ENCODE measurements around the gene C3orf20.

The C3orf20 gene

GRCh38 chr3:14674841-14675240, at the start of gene C3orf20:
Gene C3orf20, plus strand, starts transcription at chr3:14675141. Its CDS starts 7,573 bp downstream, at chr3:14682714.
- no peak within 1 kb of the TSS for H3K27ac ChIP-seq (ENCODE audit: low read length)
- H3K36me3 ChIP-seq (ENCODE audit: control insufficient read depth in 2 of 2, insufficient read depth in 2 of 2, low read length in 2 of 2) = peaks cover 25 to 29% of the 10 kb centered on the region in 2 donors
- no peak within 1 kb of the TSS for H3K4me3 ChIP-seq (ENCODE audit: low read length in 2 of 2)
- no peaks in the 10 kb centered on the region for H3K9me3 ChIP-seq (ENCODE audit: control insufficient read depth in 2 of 2, low read length in 2 of 2)
- no peaks in the 10 kb centered on the region for H3K27me3 ChIP-seq (ENCODE audit: control insufficient read depth in 1 of 2, insufficient read depth in 2 of 2, low read length in 2 of 2)
- H3K9ac ChIP-seq (ENCODE audit: low read length in 2 of 2) = no peak within 1 kb of the TSS
- H3K4me1 ChIP-seq (ENCODE audit: control insufficient read depth, insufficient read depth, low read length) = peaks cover 2% of the 10 kb centered on the region

DNA sequence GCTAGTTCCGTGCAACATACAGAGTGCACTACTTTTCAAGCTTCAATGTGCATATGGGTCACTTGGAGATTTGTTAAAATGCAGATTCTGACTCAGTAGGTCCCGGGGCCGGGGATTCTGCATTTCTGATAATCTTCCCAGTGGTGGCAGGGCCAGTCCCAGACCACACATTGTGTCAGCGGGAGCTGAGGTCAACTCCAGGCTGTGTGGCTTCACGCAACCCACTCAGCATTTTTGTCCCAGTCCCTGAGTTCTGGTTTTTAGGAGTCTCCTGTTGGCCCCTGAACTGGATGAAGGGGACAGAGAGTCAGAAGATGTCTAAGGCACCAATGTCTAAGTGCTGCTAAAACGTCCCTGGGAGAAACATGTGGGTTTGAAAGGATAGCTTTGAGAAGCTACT, 49.5 kb upstream of the C3orf20 start:
- Histone ChIP-seq H3K9ac (ENCODE audit: low read length in 2 of 2) (no peak overlapping the region), H3K27ac (ENCODE audit: low read length) (no peak overlapping the region), H3K4me1 (ENCODE audit: control insufficient read depth, insufficient read depth, low read length) (no peaks in the 10 kb centered on the region), H3K27me3 (ENCODE audit: control insufficient read depth in 1 of 2, insufficient read depth in 2 of 2, low read length in 2 of 2) (peaks cover 4 to 7% of the 10 kb centered on the region in 2 donors), H3K36me3 (ENCODE audit: control insufficient read depth in 2 of 2, insufficient read depth in 2 of 2, low read length in 2 of 2) (no peaks in the 10 kb centered on the region), H3K4me3 (ENCODE audit: low read length in 2 of 2) (no peak overlapping the region), H3K9me3 (ENCODE audit: control insufficient read depth in 2 of 2, low read length in 2 of 2) (peaks cover 0 to 8% of the 10 kb centered on the region in 2 donors)

GRCh38 chr3:14627815-14628214, 47.1 kb upstream of the C3orf20 start:
- peaks cover 4 to 7% of the 10 kb centered on the region in 2 donors for H3K27me3 ChIP-seq (ENCODE audit: control insufficient read depth in 1 of 2, insufficient read depth in 2 of 2, low read length in 2 of 2)
- peaks cover 0 to 8% of the 10 kb centered on the region in 2 donors for H3K9me3 ChIP-seq (ENCODE audit: control insufficient read depth in 2 of 2, low read length in 2 of 2)

GRCh38 chr3:14628406-14628805, 46.5 kb upstream of the C3orf20 start:
- no peak overlapping the region for H3K4me3 ChIP-seq (ENCODE audit: low read length in 2 of 2)
- no peaks in the 10 kb centered on the region for H3K4me1 ChIP-seq (ENCODE audit: control insufficient read depth, insufficient read depth, low read length)

More at GRCh38 chr3:14627815-14628214, 47.1 kb upstream of the C3orf20 start:
- no peaks in the 10 kb centered on the region for H3K4me1 ChIP-seq (ENCODE audit: control insufficient read depth, insufficient read depth, low read length)
- no peak overlapping the region for H3K27ac ChIP-seq (ENCODE audit: low read length)
- H3K9ac ChIP-seq (ENCODE audit: low read length in 2 of 2) = no peak overlapping the region
- H3K36me3 ChIP-seq (ENCODE audit: control insufficient read depth in 2 of 2, insufficient read depth in 2 of 2, low read length in 2 of 2) = no peaks in the 10 kb centered on the region
- no peak overlapping the region for H3K4me3 ChIP-seq (ENCODE audit: low read length in 2 of 2)

GRCh38 chr3:14630404-14631100, 44.4 kb upstream of the C3orf20 start:
- Histone ChIP-seq H3K9ac (ENCODE audit: low read length in 2 of 2) (no peak overlapping the region), H3K4me3 (ENCODE audit: low read length in 2 of 2) (no peak overlapping the region), H3K4me1 (ENCODE audit: control insufficient read depth, insufficient read depth, low read length) (no peaks in the 10 kb centered on the region), H3K9me3 (ENCODE audit: control insufficient read depth in 2 of 2, low read length in 2 of 2) (peaks cover 0 to 8% of the 10 kb centered on the region in 2 donors), H3K27ac (ENCODE audit: low read length) (no peak overlapping the region), H3K36me3 (ENCODE audit: control insufficient read depth in 2 of 2, insufficient read depth in 2 of 2, low read length in 2 of 2) (no peaks in the 10 kb centered on the region), H3K27me3 (ENCODE audit: control insufficient read depth in 1 of 2, insufficient read depth in 2 of 2, low read length in 2 of 2) (peaks cover 4 to 11% of the 10 kb centered on the region in 2 donors)

More at GRCh38 chr3:14628406-14628805, 46.5 kb upstream of the C3orf20 start:
- Histone ChIP-seq H3K9ac (ENCODE audit: low read length in 2 of 2) (no peak overlapping the region), H3K36me3 (ENCODE audit: control insufficient read depth in 2 of 2, insufficient read depth in 2 of 2, low read length in 2 of 2) (no peaks in the 10 kb centered on the region), H3K27ac (ENCODE audit: low read length) (no peak overlapping the region), H3K27me3 (ENCODE audit: control insufficient read depth in 1 of 2, insufficient read depth in 2 of 2, low read length in 2 of 2) (peaks cover 4 to 7% of the 10 kb centered on the region in 2 donors), H3K9me3 (ENCODE audit: control insufficient read depth in 2 of 2, low read length in 2 of 2) (peaks cover 0 to 8% of the 10 kb centered on the region in 2 donors)

DNA sequence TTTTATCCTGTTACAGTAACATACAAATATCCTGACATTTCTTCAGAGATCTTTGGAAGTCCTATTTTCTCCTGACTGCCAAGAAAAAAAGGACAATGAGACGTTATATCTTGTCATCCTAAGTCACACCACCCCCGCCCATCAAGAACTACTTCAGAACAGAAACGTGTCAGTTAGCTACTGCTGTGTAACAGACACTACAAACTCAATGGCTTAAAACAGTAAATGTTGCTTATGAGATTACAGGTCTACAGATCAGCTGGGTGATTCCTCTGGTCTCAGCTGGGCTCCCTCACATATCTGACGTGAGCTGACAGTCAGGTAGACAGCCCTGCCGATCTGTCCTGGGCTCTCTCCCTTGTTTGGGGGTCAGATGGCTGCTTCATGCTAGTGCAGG, 43.8 kb upstream of the C3orf20 start:
- no peak overlapping the region for H3K4me3 ChIP-seq (ENCODE audit: low read length in 2 of 2)
- no peaks in the 10 kb centered on the region for H3K4me1 ChIP-seq (ENCODE audit: control insufficient read depth, insufficient read depth, low read length)
- H3K9me3 ChIP-seq (ENCODE audit: control insufficient read depth in 2 of 2, low read length in 2 of 2) = peaks cover 0 to 8% of the 10 kb centered on the region in 2 donors
- no peak overlapping the region for H3K9ac ChIP-seq (ENCODE audit: low read length in 2 of 2)
- H3K27me3 ChIP-seq (ENCODE audit: control insufficient read depth in 1 of 2, insufficient read depth in 2 of 2, low read length in 2 of 2) = peaks cover 8 to 17% of the 10 kb centered on the region in 2 donors
- no peak overlapping the region for H3K27ac ChIP-seq (ENCODE audit: low read length)
- H3K36me3 ChIP-seq (ENCODE audit: control insufficient read depth in 2 of 2, insufficient read depth in 2 of 2, low read length in 2 of 2) = no peaks in the 10 kb centered on the region

GRCh38 chr3:14631687-14632441, 43.1 kb upstream of the C3orf20 start:
- Histone ChIP-seq H3K27ac (ENCODE audit: low read length) (no peak overlapping the region), H3K9me3 (ENCODE audit: control insufficient read depth in 2 of 2, low read length in 2 of 2) (peaks cover 1 to 8% of the 10 kb centered on the region in 2 donors), H3K4me3 (ENCODE audit: low read length in 2 of 2) (no peak overlapping the region), H3K9ac (ENCODE audit: low read length in 2 of 2) (no peak overlapping the region), H3K36me3 (ENCODE audit: control insufficient read depth in 2 of 2, insufficient read depth in 2 of 2, low read length in 2 of 2) (no peaks in the 10 kb centered on the region), H3K4me1 (ENCODE audit: control insufficient read depth, insufficient read depth, low read length) (no peaks in the 10 kb centered on the region), H3K27me3 (ENCODE audit: control insufficient read depth in 1 of 2, insufficient read depth in 2 of 2, low read length in 2 of 2) (peaks cover 14 to 19% of the 10 kb centered on the region in 2 donors)

DNA sequence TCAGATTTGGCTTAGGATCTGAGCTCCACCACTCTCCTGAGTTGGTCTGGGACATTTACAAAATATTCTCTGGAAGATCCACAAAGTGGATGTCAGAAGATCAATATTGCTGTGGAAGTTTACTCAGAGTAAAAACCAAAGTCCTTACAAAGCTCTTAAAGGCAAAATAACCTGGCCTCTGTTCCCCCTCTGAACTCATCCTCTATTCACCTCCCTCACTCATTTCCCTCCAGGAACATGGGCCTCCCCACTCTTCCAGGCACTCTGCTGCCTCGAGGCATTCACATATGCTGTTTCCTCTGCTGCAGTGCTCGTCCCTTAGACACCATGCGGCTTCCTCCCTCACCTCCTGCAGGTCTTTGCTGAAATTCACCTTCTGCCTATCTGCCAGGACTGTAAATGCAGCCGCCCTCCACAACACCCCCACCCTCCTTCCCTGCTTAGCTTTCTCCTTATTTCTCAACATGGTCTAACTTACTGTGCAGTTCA, 42.5 kb upstream of the C3orf20 start:
- no peaks in the 10 kb centered on the region for H3K4me1 ChIP-seq (ENCODE audit: control insufficient read depth, insufficient read depth, low read length)
- no peak overlapping the region for H3K4me3 ChIP-seq (ENCODE audit: low read length in 2 of 2)
- no peak overlapping the region for H3K9ac ChIP-seq (ENCODE audit: low read length in 2 of 2)
- no peak overlapping the region for H3K27ac ChIP-seq (ENCODE audit: low read length)
- H3K9me3 ChIP-seq (ENCODE audit: control insufficient read depth in 2 of 2, low read length in 2 of 2) = peaks cover 3 to 8% of the 10 kb centered on the region in 2 donors
- H3K27me3 ChIP-seq (ENCODE audit: control insufficient read depth in 1 of 2, insufficient read depth in 2 of 2, low read length in 2 of 2) = peaks cover 17 to 21% of the 10 kb centered on the region in 2 donors
- no peaks in the 10 kb centered on the region for H3K36me3 ChIP-seq (ENCODE audit: control insufficient read depth in 2 of 2, insufficient read depth in 2 of 2, low read length in 2 of 2)

GRCh38 chr3:14633417-14633816, 41.5 kb upstream of the C3orf20 start:
- Histone ChIP-seq H3K27me3 (ENCODE audit: control insufficient read depth in 1 of 2, insufficient read depth in 2 of 2, low read length in 2 of 2) (peaks cover 17 to 21% of the 10 kb centered on the region in 2 donors), H3K36me3 (ENCODE audit: control insufficient read depth in 2 of 2, insufficient read depth in 2 of 2, low read length in 2 of 2) (no peaks in the 10 kb centered on the region), H3K4me1 (ENCODE audit: control insufficient read depth, insufficient read depth, low read length) (no peaks in the 10 kb centered on the region), H3K4me3 (ENCODE audit: low read length in 2 of 2) (no peak overlapping the region), H3K9ac (ENCODE audit: low read length in 2 of 2) (no peak overlapping the region), H3K9me3 (ENCODE audit: control insufficient read depth in 2 of 2, low read length in 2 of 2) (peaks cover 3% of the 10 kb centered on the region in 2 donors), H3K27ac (ENCODE audit: low read length) (no peak overlapping the region)

DNA sequence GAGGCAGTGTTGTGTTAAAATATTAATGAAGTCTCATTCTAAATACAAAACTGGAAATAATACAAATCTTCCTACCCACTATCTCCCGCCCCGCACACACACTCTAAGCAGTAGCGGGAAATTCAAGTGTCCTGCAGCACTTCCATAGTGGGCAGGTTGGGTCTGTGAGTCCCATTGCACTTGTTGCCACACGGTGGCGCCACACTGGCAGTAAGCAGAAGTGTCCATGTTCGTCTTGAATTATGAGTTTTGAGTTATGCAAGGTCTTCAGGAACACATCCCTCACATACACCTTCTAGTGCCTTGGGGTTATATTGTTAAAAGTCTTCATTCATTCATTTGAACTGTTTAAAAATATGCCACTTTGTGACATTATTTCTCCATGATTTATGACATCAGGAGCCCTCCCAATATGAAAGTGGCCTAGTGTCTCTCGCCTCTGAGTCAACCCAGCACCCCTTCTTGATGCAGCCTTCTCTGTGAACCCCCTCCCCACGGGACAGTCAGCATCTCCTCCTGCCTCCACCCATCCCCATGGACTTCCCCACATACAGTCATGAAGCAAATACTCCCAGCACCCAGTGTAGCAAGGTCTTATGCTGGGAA, 41.0 kb upstream of the C3orf20 start:
- H3K4me3 ChIP-seq (ENCODE audit: low read length in 2 of 2) = no peak overlapping the region
- H3K9me3 ChIP-seq (ENCODE audit: control insufficient read depth in 2 of 2, low read length in 2 of 2) = peaks cover 0 to 3% of the 10 kb centered on the region in 2 donors
- no peak overlapping the region for H3K27ac ChIP-seq (ENCODE audit: low read length)
- no peaks in the 10 kb centered on the region for H3K36me3 ChIP-seq (ENCODE audit: control insufficient read depth in 2 of 2, insufficient read depth in 2 of 2, low read length in 2 of 2)
- H3K4me1 ChIP-seq (ENCODE audit: control insufficient read depth, insufficient read depth, low read length) = no peaks in the 10 kb centered on the region
- H3K9ac ChIP-seq (ENCODE audit: low read length in 2 of 2) = no peak overlapping the region
- H3K27me3 ChIP-seq (ENCODE audit: control insufficient read depth in 1 of 2, insufficient read depth in 2 of 2, low read length in 2 of 2) = peaks cover 20 to 21% of the 10 kb centered on the region in 2 donors
